ENCODE measurements around the gene RNF144A. TPM values are rescaled to one million over a fixed set of nuclear protein-coding genes. Genes with fewer than 3 reads are reported as not detected.

Gene RNF144A
- polyA plus RNA-seq, 3 donors: 0.30 to 0.68 (median 0.48) TPM

DNA sequence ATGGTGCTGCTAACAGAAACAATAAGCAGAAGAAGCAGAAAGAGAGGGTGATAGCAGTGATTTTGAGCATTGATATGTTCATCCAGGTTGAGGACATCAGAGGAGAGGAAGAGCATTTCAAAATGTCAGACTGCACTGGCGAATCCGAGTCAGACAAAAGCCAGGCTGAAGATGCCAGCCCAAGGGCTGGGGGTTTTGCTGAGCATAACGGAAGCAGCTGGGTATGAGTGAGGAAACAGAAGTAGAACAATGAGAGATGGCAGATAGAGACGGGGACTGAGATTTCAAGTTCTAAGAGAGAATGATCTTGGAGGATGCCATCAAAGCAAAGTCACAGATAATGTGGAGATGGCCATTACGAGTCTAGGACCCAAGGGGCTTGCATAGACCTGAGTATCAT, 151.2 kb downstream of the RNF144A start:
- H3K79me2 ChIP-seq (ENCODE audit: insufficient read depth, low read length): no peaks in the 10 kb centered on the region
- H3K9ac ChIP-seq (ENCODE audit: insufficient read depth, low read length, poor library complexity, severe bottlenecking): no peak overlapping the region
- Mint-ChIP-seq H3K9me3 (peaks cover 17 to 27% (median 19%) of the 10 kb centered on the region in 7 donors), H3K4me1 (peaks cover 32% of the 10 kb centered on the region), H3K36me3 (peaks cover 8 to 14% of the 10 kb centered on the region in 2 donors), H3K4me3 (no peak overlapping the region), H3K27me3 (ENCODE audit: low read depth in 3 of 3) (peaks cover 0 to 2% (median 0%) of the 10 kb centered on the region in 3 donors), H3K27ac (no peak overlapping the region)
- TF ChIP-seq, protein P1, sequence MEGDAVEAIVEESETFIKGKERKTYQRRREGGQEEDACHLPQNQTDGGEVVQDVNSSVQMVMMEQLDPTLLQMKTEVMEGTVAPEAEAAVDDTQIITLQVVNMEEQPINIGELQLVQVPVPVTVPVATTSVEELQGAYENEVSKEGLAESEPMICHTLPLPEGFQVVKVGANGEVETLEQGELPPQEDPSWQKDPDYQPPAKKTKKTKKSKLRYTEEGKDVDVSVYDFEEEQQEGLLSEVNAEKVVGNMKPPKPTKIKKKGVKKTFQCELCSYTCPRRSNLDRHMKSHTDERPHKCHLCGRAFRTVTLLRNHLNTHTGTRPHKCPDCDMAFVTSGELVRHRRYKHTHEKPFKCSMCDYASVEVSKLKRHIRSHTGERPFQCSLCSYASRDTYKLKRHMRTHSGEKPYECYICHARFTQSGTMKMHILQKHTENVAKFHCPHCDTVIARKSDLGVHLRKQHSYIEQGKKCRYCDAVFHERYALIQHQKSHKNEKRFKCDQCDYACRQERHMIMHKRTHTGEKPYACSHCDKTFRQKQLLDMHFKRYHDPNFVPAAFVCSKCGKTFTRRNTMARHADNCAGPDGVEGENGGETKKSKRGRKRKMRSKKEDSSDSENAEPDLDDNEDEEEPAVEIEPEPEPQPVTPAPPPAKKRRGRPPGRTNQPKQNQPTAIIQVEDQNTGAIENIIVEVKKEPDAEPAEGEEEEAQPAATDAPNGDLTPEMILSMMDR (IDR thresholded peaks at IDR 0.05): no peak
- peaks cover 0 to 16% of the 10 kb centered on the region in 2 donors for H3K9me3 ChIP-seq (replicated peaks in 1 of 2; ENCODE audit: control insufficient read depth in 1 of 2, insufficient read depth in 1 of 2, low read length in 2 of 2)
- no peak overlapping the region for H3K4me3 ChIP-seq (replicated peaks in 1 of 3; ENCODE audit: low read depth in 2 of 3, low read length in 3 of 3)
- no peak overlapping the region for H3K4me2 ChIP-seq (replicated peaks; ENCODE audit: extremely low read depth, low read length, poor library complexity, severe bottlenecking)
- no peaks in the 10 kb centered on the region for H3K27me3 ChIP-seq (ENCODE audit: control insufficient read depth in 2 of 2, insufficient read depth in 2 of 2, low read length in 2 of 2)
- H3K36me3 ChIP-seq (replicated peaks in 1 of 2; ENCODE audit: control insufficient read depth in 1 of 2, insufficient read depth in 2 of 2, low read length in 2 of 2): no peaks in the 10 kb centered on the region
- H3K4me1 ChIP-seq (ENCODE audit: control insufficient read depth in 1 of 2, insufficient read depth in 2 of 2, low read length in 2 of 2): peaks cover 24 to 27% of the 10 kb centered on the region in 2 donors
- no peak overlapping the region for H3K27ac ChIP-seq (ENCODE audit: low read depth in 1 of 2, low read length in 2 of 2)
- WGBS (ENCODE audit: insufficient coverage): 72% methylated on average over 4 of the region's 5 CpGs
- no peak for DNase-seq
- no peaks in the 10 kb centered on the region for H4K20me1 ChIP-seq (ENCODE audit: insufficient read depth, low read length)
- H2AFZ ChIP-seq (ENCODE audit: insufficient read depth, low read depth, low read length, poor library complexity, severe bottlenecking): no peak overlapping the region
- intact Hi-C loops (cut with micrococcal nuclease): no loop called here

DNA sequence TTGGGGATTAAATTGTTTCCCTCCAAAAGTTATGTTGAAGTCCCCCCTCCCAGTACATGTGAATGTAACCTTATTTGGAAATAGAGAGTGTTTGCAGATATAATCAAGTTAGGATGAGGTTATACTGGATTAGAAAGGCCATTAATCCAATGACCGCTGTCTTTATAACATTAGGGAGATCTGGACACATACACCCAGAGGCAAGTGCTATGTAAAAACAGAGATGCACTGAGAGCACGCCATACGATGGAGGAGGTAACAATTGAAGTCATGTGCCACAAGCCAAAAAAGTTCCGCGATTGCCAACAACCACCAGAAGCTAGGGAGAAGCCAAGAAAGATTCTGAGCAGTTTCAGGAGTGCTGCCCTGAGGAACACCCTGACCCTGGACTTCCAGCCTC, 153.3 kb downstream of the RNF144A start:
- no peak for DNase-seq
- Histone ChIP-seq H3K9ac (ENCODE audit: insufficient read depth, low read length, poor library complexity, severe bottlenecking) (no peak overlapping the region), H4K20me1 (ENCODE audit: insufficient read depth, low read length) (no peaks in the 10 kb centered on the region), H3K4me2 (replicated peaks; ENCODE audit: extremely low read depth, low read length, poor library complexity, severe bottlenecking) (no peak overlapping the region), H3K9me3 (replicated peaks in 1 of 2; ENCODE audit: control insufficient read depth in 1 of 2, insufficient read depth in 1 of 2, low read length in 2 of 2) (peaks cover 0 to 11% of the 10 kb centered on the region in 2 donors), H3K4me3 (replicated peaks in 1 of 3; ENCODE audit: low read depth in 2 of 3, low read length in 3 of 3) (no peak overlapping the region), H3K36me3 (replicated peaks in 1 of 2; ENCODE audit: control insufficient read depth in 1 of 2, insufficient read depth in 2 of 2, low read length in 2 of 2) (no peaks in the 10 kb centered on the region), H3K79me2 (ENCODE audit: insufficient read depth, low read length) (no peaks in the 10 kb centered on the region), H3K27ac (ENCODE audit: low read depth in 1 of 2, low read length in 2 of 2) (peak overlapping the region in 1 of 2 donors; percentile 90), H3K4me1 (ENCODE audit: control insufficient read depth in 1 of 2, insufficient read depth in 2 of 2, low read length in 2 of 2) (peaks cover 29 to 34% of the 10 kb centered on the region in 2 donors), H3K27me3 (ENCODE audit: control insufficient read depth in 2 of 2, insufficient read depth in 2 of 2, low read length in 2 of 2) (no peaks in the 10 kb centered on the region), H2AFZ (ENCODE audit: insufficient read depth, low read depth, low read length, poor library complexity, severe bottlenecking) (no peak overlapping the region)
- H3K4me3 Mint-ChIP-seq: no peak overlapping the region
- peak overlapping the region in 4 of 7 donors; percentile 87 to 95 (median 94) for H3K27ac Mint-ChIP-seq
- peaks cover 38% of the 10 kb centered on the region for H3K4me1 Mint-ChIP-seq
- peaks cover 0 to 4% (median 1%) of the 10 kb centered on the region in 3 donors for H3K27me3 Mint-ChIP-seq (ENCODE audit: low read depth in 3 of 3)
- TF ChIP-seq, protein P1 (IDR thresholded peaks at IDR 0.05): no peak
- peaks cover 8 to 23% (median 15%) of the 10 kb centered on the region in 7 donors for H3K9me3 Mint-ChIP-seq
- peaks cover 7 to 16% of the 10 kb centered on the region in 2 donors for H3K36me3 Mint-ChIP-seq
- intact Hi-C loops (cut with micrococcal nuclease): no loop called here
- 92% methylated on average over 5 of the region's 5 CpGs for WGBS (ENCODE audit: insufficient coverage)

Data from CD14-positive monocyte (primary cell).